Endothelial cell of umbilical vein (primary cell): ENCODE data around the gene MAGI1. TPM values are rescaled to one million over a fixed set of nuclear protein-coding genes. Genes with fewer than 3 reads are reported as not detected.

ENCODE experiments used
- BruUV-seq: library from RNA; stranded (reverse); fragments of 400-500 nt; replicated peaks from 2 replicates; lab custom pipeline; 2021; lab: Mats Ljungman, UMichigan
- CTCF ChIA-PET: fragments of 300-600, 350-600 bp; sonication (Branson Sonifier 250); formaldehyde crosslinking; loops from one replicate; lab custom pipeline; 2021; ENCODE audit warnings: antibody characterized with exemption, inconsistent platforms; lab: Charles Lee
- POLR2A ChIA-PET: fragments of 300-600, 350-600 bp; sonication (Branson Sonifier 250); formaldehyde crosslinking; loops from one replicate; lab custom pipeline; 2021; ENCODE audit warnings: antibody characterized with exemption, inconsistent platforms; lab: Charles Lee
- DNase-seq: peaks from one replicate; pipeline ENCODE4 v3.0.0-alpha.2; 2011; ENCODE audit warnings: low read depth, low spot score
- FAIRE-seq: peaks from 2 replicates; lab custom pipeline; 2011; peaks lifted over from hg19 to GRCh38; lab: Jason Lieb, UNC
- H2AFZ ChIP-seq: 2 replicates; pipeline ENCODE4 v1.6.0; 2012; ENCODE audit warnings: low read depth, low read length, control low read depth, inconsistent platforms
- H3K27ac ChIP-seq: 2 replicates; pipeline ENCODE4 v1.5.1; 2011; ENCODE audit warnings: low read depth, mild to moderate bottlenecking, control low read depth, low read length, moderate library complexity; ENCODE audit not compliant: insufficient read depth
- H3K27me3 ChIP-seq, 2 experiments: 2 replicates each; pipeline versions ENCODE4 v1.6.0 to v1.6.1; 2011; ENCODE audit warnings: low read length in 2 of 2, mixed read lengths in 1 of 2; ENCODE audit not compliant: control insufficient read depth in 2 of 2, insufficient read depth in 2 of 2
- H3K36me3 ChIP-seq, 2 experiments: 2 replicates in 1 of 2; 3 replicates in 1 of 2; pipeline ENCODE4 v1.5.1; 2011; ENCODE audit warnings: low read length in 2 of 2, mild to moderate bottlenecking in 1 of 2, moderate library complexity in 1 of 2; ENCODE audit not compliant: control insufficient read depth in 2 of 2, insufficient read depth in 2 of 2; ENCODE audit errors: extremely low read depth in 1 of 2
- H3K4me1 ChIP-seq: 3 replicates; pipeline ENCODE4 v1.5.1; 2011; ENCODE audit warnings: mild to moderate bottlenecking, low read length; ENCODE audit not compliant: control insufficient read depth, insufficient read depth; ENCODE audit errors: extremely low read depth
- H3K4me2 ChIP-seq: 2 replicates; pipeline ENCODE4 v1.6.1; 2011; ENCODE audit warnings: low read length, control low read depth, mixed read lengths; ENCODE audit not compliant: insufficient read depth
- H3K4me3 ChIP-seq, 3 experiments: fragments of 200-600 bp in 1 of 3; sonication (generic), shearing (Covaris generic) in 1 of 3; replicated peaks in 1 of 3; 2 replicates each; pipeline ENCODE4 v1.5.1; 2011 to 2016; ENCODE audit warnings: control low read depth in 3 of 3, low read length in 3 of 3, mild to moderate bottlenecking in 2 of 3, inconsistent platforms in 1 of 3, low read depth in 1 of 3, moderate library complexity in 1 of 3; ENCODE audit not compliant: insufficient read depth in 1 of 3
- H3K79me2 ChIP-seq: 2 replicates; pipeline ENCODE4 v1.6.0; 2012; ENCODE audit warnings: low read length, inconsistent platforms; ENCODE audit not compliant: control insufficient read depth, insufficient read depth
- H3K9ac ChIP-seq: replicated peaks from 2 replicates; pipeline ENCODE3; 2011; ENCODE audit warnings: low read length, control low read depth; ENCODE audit not compliant: insufficient read depth; ENCODE audit errors: extremely low read depth
- H3K9me1 ChIP-seq: replicated peaks from 3 replicates; pipeline ENCODE4 v1.6.0; 2011; ENCODE audit warnings: mild to moderate bottlenecking, low read length; ENCODE audit not compliant: control insufficient read depth, insufficient read depth; ENCODE audit errors: extremely low read depth
- H3K9me3 ChIP-seq: replicated peaks from 2 replicates; pipeline ENCODE4 v1.5.1; 2012; ENCODE audit warnings: low read length, inconsistent platforms; ENCODE audit not compliant: control insufficient read depth, insufficient read depth
- H4K20me1 ChIP-seq: replicated peaks from 2 replicates; pipeline ENCODE3; 2011; ENCODE audit warnings: mild to moderate bottlenecking, low read length; ENCODE audit not compliant: control insufficient read depth, insufficient read depth; ENCODE audit errors: extremely low read depth
- CTCF ChIP-seq, 2 donors: IDR thresholded peaks; 1 replicate in 1 of 2; 2 replicates in 1 of 2; pipeline ENCODE4 v1.5.1; 2011; ENCODE audit warnings: low read length in 2 of 2, mild to moderate bottlenecking in 2 of 2, moderate library complexity in 2 of 2, control low read depth in 1 of 2, inconsistent platforms in 1 of 2, low read depth in 1 of 2; ENCODE audit not compliant: insufficient read depth in 1 of 2; ENCODE audit errors: extremely low read depth in 1 of 2
- EZH2 ChIP-seq: IDR thresholded peaks from 2 replicates; pipeline ENCODE4 v1.6.1; 2012; ENCODE audit warnings: borderline replicate concordance, low read depth, mild to moderate bottlenecking, moderate library complexity, low read length, inconsistent platforms; ENCODE audit not compliant: severe bottlenecking
- FOS ChIP-seq: IDR thresholded peaks from 2 replicates; pipeline ENCODE4 v1.6.1; 2011; ENCODE audit warnings: mild to moderate bottlenecking, low read length, moderate library complexity, borderline replicate concordance; ENCODE audit not compliant: insufficient read depth
- GATA2 ChIP-seq: IDR thresholded peaks from 2 replicates; pipeline ENCODE4 v1.7.0; 2011; ENCODE audit warnings: low read depth, mild to moderate bottlenecking, moderate library complexity, mixed read lengths, low read length; ENCODE audit not compliant: insufficient read length, insufficient read depth
- JUN ChIP-seq: IDR thresholded peaks from 2 replicates; pipeline ENCODE4 v1.6.1; 2011; ENCODE audit warnings: borderline replicate concordance, low read depth; ENCODE audit not compliant: insufficient read length, insufficient read depth
- MAX ChIP-seq: IDR thresholded peaks from 2 replicates; pipeline ENCODE4 v1.6.1; 2011; ENCODE audit not compliant: insufficient read depth, insufficient read length
- MYC ChIP-seq: IDR thresholded peaks from one replicate; pipeline ENCODE4 v1.6.1; 2011; ENCODE audit warnings: mild to moderate bottlenecking, low read depth, low read length
- POLR2A ChIP-seq: IDR thresholded peaks from 2 replicates; pipeline ENCODE4 v1.6.1; 2012; ENCODE audit warnings: low read depth, mild to moderate bottlenecking, control low read depth, low read length
- POLR2AphosphoS5 ChIP-seq: IDR thresholded peaks from 2 replicates; pipeline ENCODE4 v1.6.1; 2012; ENCODE audit warnings: low read depth, mild to moderate bottlenecking, control low read depth, low read length, moderate library complexity; ENCODE audit not compliant: insufficient read depth
- dilution Hi-C: fragments of 300-500 bp; cut with MboI; formaldehyde crosslinking; loops from one replicate; pipeline ENCODE4 v1.15.0; 2019; ENCODE audit warnings: low sequenced_read_pairs; ENCODE audit not compliant: extremely low pct_ligation_motif_present
- intact Hi-C: fragments of 100-400 bp; cut with micrococcal nuclease; formaldehyde crosslinking; loops from one replicate; pipeline ENCODE4 v1.10.0; 2022
- polyA plus RNA-seq, 4 experiments: library from polyadenylated mRNA; depleted of rRNA in 3 of 4; stranded (reverse) in 3 of 4; unstranded in 1 of 4; fragments of >200 nt; gene quantifications; 2 replicates each; pipeline versions ENCODE4 v1.2.1 to v1.2.3, GENCODE V29; 2011 to 2012; ENCODE audit warnings: missing spikeins in 1 of 4
- total RNA-seq: library from RNA; stranded (reverse); gene quantifications from 2 replicates; pipeline ENCODE4 v1.2.3, GENCODE V29; 2021

Gene MAGI1
- total and polyA plus RNA-seq, 2 donors (not counting 3 experiments of a cell fraction or from before 2014, with no cell fraction given), result 10.1 to 47.9 TPM

- H3K36me3 ChIP-seq, result no peaks in the 10 kb centered on the region
- POLR2A ChIA-PET, result no interaction called here
- no peak overlapping the region for H3K4me3 ChIP-seq
- H3K4me2 ChIP-seq, result no peak overlapping the region
- dilution Hi-C loops, result no loop called here
- no TSS peak for BruUV-seq
- peaks cover 2% of the 10 kb centered on the region for H3K79me2 ChIP-seq
- H4K20me1 ChIP-seq, result peaks cover 6% of the 10 kb centered on the region
- no peaks in the 10 kb centered on the region for H3K9me3 ChIP-seq
- intact Hi-C loops, result no loop called here
- TF ChIP-seq FOS (no peak), CTCF (IDR thresholded peaks at IDR 0.05; ENCODE audit: extremely low read depth in 1 of 2, insufficient read depth in 1 of 2, low read depth in 1 of 2, low read length in 2 of 2) (no peak), JUN (no peak), EZH2 (no peak), GATA2 (no peak), POLR2AphosphoS5 (no peak), MYC (no peak), MAX (no peak), POLR2A (no peak)
- FAIRE-seq (no peak), DNase-seq (no peak)
- no peak overlapping the region for H3K27ac ChIP-seq
- no peaks in the 10 kb centered on the region for H3K27me3 ChIP-seq
- no peak overlapping the region for H2AFZ ChIP-seq
- peaks cover 6% of the 10 kb centered on the region for H3K4me1 ChIP-seq
- H3K9ac ChIP-seq, result no peak overlapping the region
- no peaks in the 10 kb centered on the region for H3K9me1 ChIP-seq
- CTCF ChIA-PET, result interaction anchor here (0.9 to 1.4 kb wide), 3 partner anchors 9 to 61 kb away, joined by 3 to 4 read pairs (median 3); no protein-coding TSS in a partner anchor
Observed at GRCh38 chr3:66010739-66011655, 27.7 kb downstream of the MAGI1 start.
